RWPE2 (cell line): Measurements from ENCODE around the gene TMEM131L.

Experiments used
- ATAC-seq: fragments of 200-7000 bp; cut with Tn5 transposase; 3 replicates; pipeline ENCODE4 v1.9.1; 2021; ENCODE audit warnings: low read depth
- DNase-seq: peaks from one replicate; pipeline ENCODE4 v3.0.0-alpha.2; 2020; ENCODE audit warnings: low spot score
- H3K27ac ChIP-seq: fragments of 450-650 bp; 2 replicates; pipeline ENCODE4 v1.5.1; 2017; ENCODE audit warnings: mild to moderate bottlenecking; ENCODE audit not compliant: poor library complexity, severe bottlenecking
- H3K27me3 ChIP-seq: fragments of 250-450 bp; sonication (Bioruptor Pico); 2 replicates; pipeline ENCODE4 v1.5.1; 2021; ENCODE audit warnings: mild to moderate bottlenecking, moderate library complexity; ENCODE audit not compliant: insufficient read depth, poor library complexity, severe bottlenecking
- H3K36me3 ChIP-seq: fragments of 250-450 bp; sonication (Bioruptor Pico); 2 replicates; pipeline ENCODE4 v1.5.1; 2020; ENCODE audit warnings: low read depth, mild to moderate bottlenecking, moderate library complexity
- H3K4me1 ChIP-seq: fragments of 250-450 bp; sonication (Bioruptor Pico); 2 replicates; pipeline ENCODE4 v1.5.1; 2021; ENCODE audit warnings: mild to moderate bottlenecking, moderate library complexity; ENCODE audit not compliant: insufficient read depth, poor library complexity, severe bottlenecking
- H3K4me3 ChIP-seq: fragments of 250-450 bp; sonication (Bioruptor Pico); 2 replicates; pipeline ENCODE4 v1.5.1; 2021; ENCODE audit warnings: mild to moderate bottlenecking, moderate library complexity; ENCODE audit not compliant: severe bottlenecking
- H3K9me3 ChIP-seq: fragments of 250-450 bp; sonication (Bioruptor Pico); 2 replicates; pipeline ENCODE4 v1.5.1; 2021; ENCODE audit warnings: mild to moderate bottlenecking, moderate library complexity; ENCODE audit not compliant: severe bottlenecking
- TF ChIP-seq, protein P1 (sequence below): fragments of 450-650 bp; IDR thresholded peaks from one replicate; pipeline ENCODE4 v1.5.1; 2017; ENCODE audit warnings: mild to moderate bottlenecking, moderate library complexity; ENCODE audit not compliant: poor library complexity, severe bottlenecking

The TMEM131L gene

DNA sequence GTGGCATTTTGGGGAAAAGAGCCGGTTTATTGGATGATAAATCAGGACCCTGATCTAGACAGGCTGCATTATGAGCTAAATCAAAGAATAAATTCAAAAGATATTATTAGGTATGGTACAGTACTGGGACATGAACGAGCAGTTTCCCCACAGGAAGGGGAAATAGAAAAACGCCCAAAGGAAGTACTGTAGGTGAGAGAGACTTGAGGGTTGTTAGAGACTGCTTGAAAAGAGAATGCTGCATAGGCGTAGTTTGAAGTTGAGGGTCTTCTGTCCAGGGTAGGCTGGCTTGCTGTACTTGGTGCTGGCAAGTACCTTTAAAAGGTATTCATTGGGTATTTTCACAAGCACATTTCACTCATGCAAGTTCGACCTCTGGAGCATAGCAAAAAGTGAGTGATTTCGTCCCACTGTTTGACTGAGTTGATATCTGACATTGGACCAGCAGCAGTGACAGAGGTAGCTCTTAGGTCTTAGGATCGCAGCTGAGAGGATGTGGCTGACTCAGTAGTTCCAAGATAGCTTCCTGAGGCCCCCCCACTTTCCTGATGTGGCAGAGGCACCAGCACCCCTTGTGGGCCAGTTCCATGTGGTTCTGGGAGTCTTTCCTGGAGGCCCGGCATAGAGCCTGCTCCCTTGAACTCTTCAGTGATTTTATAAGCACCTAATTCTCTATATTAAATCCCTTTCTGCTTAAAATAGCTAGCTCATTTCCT, 64.3 kb downstream of the TMEM131L start:
- DNase-seq (no peak), ATAC-seq (no peak)
- Histone ChIP-seq H3K4me1 (no peaks in the 10 kb centered on the region), H3K36me3 (no peaks in the 10 kb centered on the region), H3K9me3 (no peaks in the 10 kb centered on the region), H3K27ac (no peak overlapping the region), H3K4me3 (no peak overlapping the region), H3K27me3 (no peaks in the 10 kb centered on the region)
- TF ChIP-seq, protein P1, sequence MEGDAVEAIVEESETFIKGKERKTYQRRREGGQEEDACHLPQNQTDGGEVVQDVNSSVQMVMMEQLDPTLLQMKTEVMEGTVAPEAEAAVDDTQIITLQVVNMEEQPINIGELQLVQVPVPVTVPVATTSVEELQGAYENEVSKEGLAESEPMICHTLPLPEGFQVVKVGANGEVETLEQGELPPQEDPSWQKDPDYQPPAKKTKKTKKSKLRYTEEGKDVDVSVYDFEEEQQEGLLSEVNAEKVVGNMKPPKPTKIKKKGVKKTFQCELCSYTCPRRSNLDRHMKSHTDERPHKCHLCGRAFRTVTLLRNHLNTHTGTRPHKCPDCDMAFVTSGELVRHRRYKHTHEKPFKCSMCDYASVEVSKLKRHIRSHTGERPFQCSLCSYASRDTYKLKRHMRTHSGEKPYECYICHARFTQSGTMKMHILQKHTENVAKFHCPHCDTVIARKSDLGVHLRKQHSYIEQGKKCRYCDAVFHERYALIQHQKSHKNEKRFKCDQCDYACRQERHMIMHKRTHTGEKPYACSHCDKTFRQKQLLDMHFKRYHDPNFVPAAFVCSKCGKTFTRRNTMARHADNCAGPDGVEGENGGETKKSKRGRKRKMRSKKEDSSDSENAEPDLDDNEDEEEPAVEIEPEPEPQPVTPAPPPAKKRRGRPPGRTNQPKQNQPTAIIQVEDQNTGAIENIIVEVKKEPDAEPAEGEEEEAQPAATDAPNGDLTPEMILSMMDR, result no peak

DNA sequence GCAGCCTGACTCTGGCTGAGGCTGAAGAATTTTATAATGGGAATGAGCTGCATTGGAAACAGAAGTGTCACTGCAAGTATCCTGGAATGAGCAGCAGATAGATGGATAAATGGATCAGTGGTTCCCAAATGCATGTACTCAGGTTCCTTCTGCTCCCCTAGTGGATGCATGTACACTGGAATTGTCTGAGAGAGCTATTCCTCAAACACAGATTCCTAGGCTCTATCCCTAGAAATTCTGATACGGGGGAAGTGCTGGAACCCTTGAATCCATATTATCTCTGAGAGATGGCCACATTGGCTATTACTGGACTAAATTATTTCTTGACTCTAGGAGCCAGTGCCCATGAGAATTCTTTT, 64.8 kb downstream of the TMEM131L start:
- H3K9me3 ChIP-seq, result no peaks in the 10 kb centered on the region
- no peak overlapping the region for H3K27ac ChIP-seq
- TF ChIP-seq, protein P1, result no peak
- H3K4me3 ChIP-seq, result no peak overlapping the region
- H3K36me3 ChIP-seq, result no peaks in the 10 kb centered on the region
- no peaks in the 10 kb centered on the region for H3K4me1 ChIP-seq
- no peaks in the 10 kb centered on the region for H3K27me3 ChIP-seq
- ATAC-seq (no peak), DNase-seq (no peak)

DNA sequence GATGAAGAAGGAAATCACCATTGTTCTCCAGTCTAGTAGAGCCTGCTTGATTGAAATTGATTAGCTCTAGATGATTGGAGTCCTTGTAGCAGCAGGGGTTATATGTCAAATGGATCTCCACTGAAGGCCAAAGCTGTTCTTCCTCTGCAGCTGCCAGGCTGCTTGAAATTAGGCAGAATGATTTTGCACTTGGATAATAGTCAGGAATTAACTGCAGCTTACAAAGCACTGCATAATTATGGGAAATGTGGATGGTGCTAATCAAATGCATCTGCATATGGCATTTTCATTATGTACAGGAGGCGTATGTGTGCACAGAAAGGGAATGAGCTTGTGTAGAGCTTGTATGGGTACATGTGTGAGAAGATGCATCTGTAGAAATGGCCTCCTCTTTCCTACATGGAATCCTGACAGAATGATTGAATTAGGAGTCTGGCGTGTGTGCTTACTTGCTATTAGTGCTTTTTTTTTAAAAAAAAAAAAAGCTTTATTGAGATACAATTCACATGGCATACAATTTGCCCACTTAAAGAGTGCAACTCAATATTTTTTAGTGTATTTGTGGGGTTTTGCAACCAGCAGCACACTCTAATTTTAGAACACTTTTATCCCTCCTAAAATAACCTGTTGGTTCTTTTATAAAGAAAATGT, 65.9 kb downstream of the TMEM131L start:
- H3K27ac ChIP-seq, result no peak overlapping the region
- TF ChIP-seq, protein P1, result no peak
- H3K36me3 ChIP-seq, result no peaks in the 10 kb centered on the region
- DNase-seq (no peak), ATAC-seq (no peak)
- H3K4me3 ChIP-seq, result no peak overlapping the region
- no peaks in the 10 kb centered on the region for H3K4me1 ChIP-seq
- H3K27me3 ChIP-seq, result no peaks in the 10 kb centered on the region
- H3K9me3 ChIP-seq, result no peaks in the 10 kb centered on the region

DNA sequence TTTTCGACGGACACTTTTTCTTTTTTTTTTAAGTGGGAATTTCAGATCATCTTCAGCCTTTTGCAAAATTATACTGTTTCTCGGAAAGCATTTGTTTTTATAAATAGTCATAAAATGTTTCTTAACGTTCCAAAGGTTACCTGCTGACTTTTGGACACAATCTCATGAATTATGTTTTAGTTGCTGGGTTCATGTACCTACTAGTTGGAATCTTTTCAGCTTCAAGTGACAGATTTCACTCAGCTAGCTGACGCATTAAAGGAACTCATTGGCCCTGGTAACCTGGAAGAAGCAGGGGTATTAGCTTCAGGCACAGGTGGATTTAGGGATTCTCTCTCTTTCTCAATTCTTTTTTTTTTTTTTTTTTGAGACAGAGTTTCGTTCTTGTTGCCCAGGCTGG, 66.5 kb downstream of the TMEM131L start:
- DNase-seq, result no peak
- Histone ChIP-seq H3K36me3 (no peaks in the 10 kb centered on the region), H3K9me3 (no peaks in the 10 kb centered on the region), H3K27ac (no peak overlapping the region), H3K27me3 (no peaks in the 10 kb centered on the region), H3K4me1 (no peaks in the 10 kb centered on the region), H3K4me3 (no peak overlapping the region)
- no peak for ATAC-seq
- TF ChIP-seq, protein P1, result no peak

DNA sequence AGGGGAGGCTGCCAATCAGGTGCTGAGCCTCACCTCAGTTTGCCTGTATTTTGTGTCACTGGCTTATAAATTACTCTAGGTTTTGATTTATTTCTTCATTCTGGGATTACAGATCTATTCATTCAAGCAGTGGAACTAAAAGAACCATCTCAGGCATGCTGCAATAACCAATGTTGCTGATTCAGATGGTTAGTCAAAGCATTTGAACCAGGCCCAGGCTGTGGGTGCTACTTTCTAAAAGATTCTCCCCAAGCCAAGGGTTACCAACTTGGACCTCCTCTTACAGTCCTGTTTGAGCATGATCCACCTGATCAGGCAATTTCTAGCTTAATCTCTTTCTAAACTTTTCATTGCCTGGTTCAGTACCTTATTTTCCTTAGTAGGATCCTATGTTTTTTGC, 67.2 kb downstream of the TMEM131L start:
- TF ChIP-seq, protein P1, result no peak
- ATAC-seq, result no peak
- no peak overlapping the region for H3K27ac ChIP-seq
- H3K27me3 ChIP-seq, result no peaks in the 10 kb centered on the region
- H3K4me1 ChIP-seq, result no peaks in the 10 kb centered on the region
- no peak overlapping the region for H3K4me3 ChIP-seq
- no peaks in the 10 kb centered on the region for H3K36me3 ChIP-seq
- DNase-seq, result no peak
- no peaks in the 10 kb centered on the region for H3K9me3 ChIP-seq
